Uterus (tissue), 4 donors: ENCODE data around the gene ACSF3. TPM values are rescaled to one million over a fixed set of nuclear protein-coding genes. Genes with fewer than 3 reads are reported as not detected.

Experiments used
- DNase-seq, 2 donors: peaks; one replicate each; pipeline ENCODE4 v3.0.0-alpha.2; 2019 to 2020
- H3K27ac ChIP-seq, 2 donors: fragments of 200-600 bp; sonication (generic); 1 replicate in 1 of 2; 2 replicates in 1 of 2; pipeline ENCODE4 v1.5.1; 2016 to 2018
- H3K27me3 ChIP-seq, 2 donors: fragments of 200-600 bp; sonication (generic); one replicate each; pipeline ENCODE4 v1.5.1; 2018 to 2019; ENCODE audit warnings: control low read depth in 1 of 2
- H3K36me3 ChIP-seq, 2 donors: fragments of 200-600 bp; sonication (generic); one replicate each; pipeline ENCODE4 v1.5.1; 2019; ENCODE audit warnings: control low read depth in 1 of 2
- H3K4me1 ChIP-seq, 2 donors: fragments of 200-600 bp; sonication (generic); one replicate each; pipeline ENCODE4 v1.5.1; 2018 to 2019; ENCODE audit warnings: control low read depth in 1 of 2
- H3K4me3 ChIP-seq, 2 donors: fragments of 200-600 bp; sonication (generic); 1 replicate in 1 of 2; 2 replicates in 1 of 2; pipeline ENCODE4 v1.5.1; 2018 to 2019; ENCODE audit warnings: mild to moderate bottlenecking in 1 of 2
- H3K9me3 ChIP-seq, 2 donors: fragments of 200-600 bp; sonication (generic); one replicate each; pipeline ENCODE4 v1.5.1; 2019; ENCODE audit warnings: control low read depth in 1 of 2
- CTCF ChIP-seq, 4 experiments: fragments of 200-600 bp in 2 of 4; fragments of 450-650 bp in 2 of 4; sonication (generic) in 2 of 4; IDR thresholded peaks; one replicate each; pipeline ENCODE4 v1.5.1; 2016 to 2019; ENCODE audit warnings: antibody characterized with exemption in 4 of 4, mild to moderate bottlenecking in 2 of 4, moderate library complexity in 1 of 4
- POLR2A ChIP-seq, 2 donors: fragments of 450-650 bp; IDR thresholded peaks; one replicate each; pipeline ENCODE4 v1.6.1; 2016; ENCODE audit warnings: antibody characterized with exemption in 2 of 2, mild to moderate bottlenecking in 1 of 2, moderate library complexity in 1 of 2
- intact Hi-C: fragments of 100-400 bp; cut with DNase I; formaldehyde crosslinking; loops from one replicate; pipeline ENCODE4 v1.15.1; 2023; ENCODE audit warnings: low total_unique reads
- total RNA-seq, 4 donors: library from RNA; depleted of rRNA in 3 of 4; stranded (reverse); fragments of >200 nt in 3 of 4; gene quantifications; one replicate each; pipeline versions ENCODE4 v1.1.0 to v1.2.4, GENCODE V29; 2014 to 2023
- donor health status: DM: yes; HTN: yes; CAD: no.

ACSF3 gene
- total RNA-seq, 4 donors from 2014 or later, result 7.4 to 39.0 (median 18.2) TPM

GRCh38 chr16:89194340-89195311 is 101.0 kb downstream of the ACSF3 start:
- DNase-seq, result no peak
- Histone ChIP-seq H3K4me3 (no peak overlapping the region), H3K27ac (no peak overlapping the region), H3K9me3 (no peaks in the 10 kb centered on the region), H3K36me3 (no peaks in the 10 kb centered on the region), H3K4me1 (peaks cover 0 to 8% of the 10 kb centered on the region in 2 donors), H3K27me3 (peaks cover 0 to 11% of the 10 kb centered on the region in 2 donors)
- intact Hi-C loops, result no loop called here
- TF ChIP-seq POLR2A (IDR thresholded peaks at IDR 0.05) (no peak), CTCF (IDR thresholded peaks at IDR 0.05) (no peak)

DNA sequence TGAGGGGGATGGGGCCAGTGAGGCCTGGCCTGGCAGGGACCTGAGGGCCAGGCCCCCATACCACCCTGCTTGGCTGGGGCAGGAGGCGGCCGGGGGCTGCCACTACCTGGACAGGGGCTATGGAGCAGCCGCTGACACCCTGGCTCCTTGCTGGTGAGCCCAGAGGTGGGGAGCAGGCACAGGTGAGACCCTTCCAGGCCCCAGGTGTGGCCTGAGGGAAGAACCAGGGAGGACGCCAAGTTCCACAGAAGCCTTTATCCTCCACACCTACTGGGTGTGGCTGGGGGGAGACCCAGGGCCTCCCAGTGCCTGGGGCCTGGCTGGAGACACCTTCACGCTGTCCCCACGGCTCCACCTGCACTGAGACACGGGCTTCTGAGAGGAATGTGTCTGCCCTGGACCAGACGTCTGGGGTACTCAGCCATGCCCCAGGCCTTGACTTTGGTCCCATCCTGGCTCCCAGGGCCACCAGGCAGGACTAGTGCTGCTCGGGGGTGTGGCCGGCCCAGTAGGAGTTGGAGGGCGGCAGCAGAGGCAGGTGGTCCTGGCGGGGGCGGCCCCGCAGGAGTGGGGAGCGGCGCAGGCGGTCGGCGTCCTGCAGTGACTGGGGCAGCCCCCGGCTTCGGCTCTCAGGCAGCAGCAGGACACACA is 102.0 kb downstream of the ACSF3 start:
- intact Hi-C loops, result no loop called here
- DNase-seq, result no peak
- Histone ChIP-seq H3K36me3 (no peaks in the 10 kb centered on the region), H3K4me3 (no peak overlapping the region), H3K9me3 (no peaks in the 10 kb centered on the region), H3K27ac (no peak overlapping the region), H3K4me1 (peaks cover 0 to 10% of the 10 kb centered on the region in 2 donors), H3K27me3 (peaks cover 5 to 20% of the 10 kb centered on the region in 2 donors)
- no peak for TF ChIP-seq POLR2A (IDR thresholded peaks at IDR 0.05)
- no peak for TF ChIP-seq CTCF (IDR thresholded peaks at IDR 0.05)

- no peak overlapping the region for H3K4me3 ChIP-seq
- H3K4me1 ChIP-seq, result peaks cover 0 to 19% of the 10 kb centered on the region in 2 donors
- TF ChIP-seq POLR2A (IDR thresholded peaks at IDR 0.05), result no peak
- TF ChIP-seq CTCF (IDR thresholded peaks at IDR 0.05), result no peak
- intact Hi-C loops, result no loop called here
- no peak overlapping the region for H3K27ac ChIP-seq
- H3K27me3 ChIP-seq, result peaks cover 5 to 22% of the 10 kb centered on the region in 2 donors
- no peaks in the 10 kb centered on the region for H3K36me3 ChIP-seq
- DNase-seq, result no peak
- no peaks in the 10 kb centered on the region for H3K9me3 ChIP-seq
Measured at GRCh38 chr16:89197033-89197632, 103.5 kb downstream of the ACSF3 start.

DNA sequence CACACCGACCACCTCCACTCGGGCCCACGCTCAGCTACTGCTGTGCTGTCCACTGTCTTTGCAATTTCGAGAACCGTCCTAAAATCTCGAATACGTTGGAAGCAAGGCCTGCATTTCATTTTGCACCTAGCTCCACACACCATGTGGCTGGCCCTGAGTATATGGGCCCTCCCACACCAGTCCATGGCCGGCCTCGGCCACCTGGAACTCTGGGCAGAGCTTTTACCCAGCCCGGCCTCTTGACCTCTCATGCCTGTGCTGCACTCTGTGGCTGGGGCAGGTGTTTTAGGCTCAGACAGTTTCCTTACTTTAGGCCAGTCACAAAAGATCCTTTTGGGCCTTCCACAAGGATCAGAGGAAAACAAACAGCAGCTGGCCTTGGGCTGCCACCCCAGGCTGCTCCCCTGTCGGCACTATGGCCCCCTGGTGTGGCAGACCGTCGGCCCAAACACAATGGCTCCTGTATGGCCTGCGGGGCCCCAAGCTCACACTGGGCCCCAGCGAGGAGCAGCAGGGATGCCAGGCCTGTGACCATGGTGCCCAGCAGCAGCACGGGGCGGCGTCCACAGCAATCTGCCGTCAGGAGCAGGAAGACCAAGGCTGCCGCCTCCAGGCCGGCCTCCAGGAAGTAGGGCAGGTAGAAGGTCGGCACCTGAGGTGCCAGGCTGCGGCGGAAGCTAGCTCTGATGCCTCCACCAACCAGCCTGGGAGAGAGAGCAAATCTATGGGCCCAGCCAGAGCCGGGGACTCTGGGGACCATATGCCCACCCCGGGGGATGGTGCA is 104.2 kb downstream of the ACSF3 start:
- intact Hi-C loops, result no loop called here
- Histone ChIP-seq H3K9me3 (no peaks in the 10 kb centered on the region), H3K27ac (no peak overlapping the region), H3K4me1 (peaks cover 0 to 16% of the 10 kb centered on the region in 2 donors), H3K4me3 (no peak overlapping the region), H3K36me3 (no peaks in the 10 kb centered on the region), H3K27me3 (peaks cover 7 to 25% of the 10 kb centered on the region in 2 donors)
- DNase-seq, result no peak
- no peak for TF ChIP-seq CTCF (IDR thresholded peaks at IDR 0.05)
- no peak for TF ChIP-seq POLR2A (IDR thresholded peaks at IDR 0.05)
